Measurements from ENCODE around the gene DOK7. TPM values are rescaled to one million over a fixed set of nuclear protein-coding genes. Genes with fewer than 3 reads are reported as not detected.

The DOK7 gene
- total RNA-seq, 1 donor from 2014 or later: 5.1 TPM

GRCh38 chr4:3436798-3437581 is 26.1 kb upstream of the DOK7 start:
- DNase-seq: no peak
- peaks cover 10% of the 10 kb centered on the region for H3K4me1 Mint-ChIP-seq (ENCODE audit: low read depth, unreplicated experiment)
- no peak overlapping the region for H3K4me3 Mint-ChIP-seq (ENCODE audit: unreplicated experiment)
- H3K36me3 Mint-ChIP-seq (ENCODE audit: unreplicated experiment): no peaks in the 10 kb centered on the region
- peaks cover 3% of the 10 kb centered on the region for H3K27me3 Mint-ChIP-seq (ENCODE audit: unreplicated experiment)
- no peak overlapping the region for H3K27ac Mint-ChIP-seq (ENCODE audit: unreplicated experiment)
- no peak for TF ChIP-seq CTCF (IDR thresholded peaks at IDR 0.05; ENCODE audit: partially characterized antibody, unreplicated experiment)
- H3K9me3 Mint-ChIP-seq (ENCODE audit: unreplicated experiment): peaks cover 5% of the 10 kb centered on the region

GRCh38 chr4:3437582-3437936 is 25.5 kb upstream of the DOK7 start:
- Mint-ChIP-seq H3K27me3 (ENCODE audit: unreplicated experiment) (peaks cover 3% of the 10 kb centered on the region), H3K9me3 (ENCODE audit: unreplicated experiment) (peaks cover 4% of the 10 kb centered on the region), H3K4me1 (ENCODE audit: low read depth, unreplicated experiment) (peaks cover 10% of the 10 kb centered on the region), H3K36me3 (ENCODE audit: unreplicated experiment) (no peaks in the 10 kb centered on the region), H3K27ac (ENCODE audit: unreplicated experiment) (no peak overlapping the region), H3K4me3 (ENCODE audit: unreplicated experiment) (no peak overlapping the region)
- TF ChIP-seq CTCF (IDR thresholded peaks at IDR 0.05; ENCODE audit: partially characterized antibody, unreplicated experiment): no peak
- DNase-seq: peak; percentile 13

DNA sequence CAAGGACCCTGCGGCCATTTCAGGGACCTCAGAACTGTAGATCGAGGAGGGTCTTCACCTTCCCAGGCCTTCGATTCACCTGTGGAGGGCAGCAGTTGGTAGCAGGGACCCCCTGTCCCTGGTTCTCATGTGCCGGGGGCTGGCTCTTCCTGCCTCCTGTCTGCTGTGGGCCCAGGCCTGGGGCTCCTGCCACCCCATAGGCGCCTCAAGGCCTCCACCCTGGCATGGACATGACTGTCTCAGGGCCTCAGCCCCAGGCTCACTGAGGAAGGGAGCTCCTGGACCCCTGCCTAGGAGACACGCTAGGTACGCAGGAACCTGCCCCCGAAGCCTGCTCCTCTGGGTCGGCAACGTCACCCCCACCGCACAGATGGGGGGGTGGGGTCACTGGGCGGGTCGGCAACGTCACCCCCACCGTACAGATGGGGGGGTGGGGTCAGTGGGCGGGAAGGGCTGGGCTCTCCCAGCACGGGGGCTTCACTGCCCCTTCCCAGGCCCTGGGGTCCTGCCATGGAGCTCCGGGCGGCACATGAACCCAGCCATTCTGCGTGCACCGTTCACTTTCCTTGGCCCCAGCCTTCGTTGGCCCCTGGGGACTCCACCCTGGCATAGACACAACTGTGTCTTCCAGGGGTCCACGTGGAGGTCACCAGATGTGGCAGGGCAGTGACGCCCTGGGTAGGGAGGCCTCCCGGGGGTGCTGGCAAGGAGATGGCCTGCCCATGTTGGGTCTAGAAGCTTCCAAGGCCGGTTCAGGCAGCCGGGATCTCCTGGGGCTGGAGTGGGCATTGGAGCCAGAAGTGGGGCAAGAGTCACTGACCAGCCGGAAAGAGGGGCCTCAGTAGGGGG is 24.9 kb upstream of the DOK7 start:
- Mint-ChIP-seq H3K4me1 (ENCODE audit: low read depth, unreplicated experiment) (peaks cover 10% of the 10 kb centered on the region), H3K4me3 (ENCODE audit: unreplicated experiment) (no peak overlapping the region), H3K27me3 (ENCODE audit: unreplicated experiment) (peaks cover 3% of the 10 kb centered on the region), H3K36me3 (ENCODE audit: unreplicated experiment) (no peaks in the 10 kb centered on the region), H3K27ac (ENCODE audit: unreplicated experiment) (no peak overlapping the region), H3K9me3 (ENCODE audit: unreplicated experiment) (peaks cover 4% of the 10 kb centered on the region)
- TF ChIP-seq CTCF (IDR thresholded peaks at IDR 0.05; ENCODE audit: partially characterized antibody, unreplicated experiment): no peak
- peak; percentile 19 for DNase-seq

DNA sequence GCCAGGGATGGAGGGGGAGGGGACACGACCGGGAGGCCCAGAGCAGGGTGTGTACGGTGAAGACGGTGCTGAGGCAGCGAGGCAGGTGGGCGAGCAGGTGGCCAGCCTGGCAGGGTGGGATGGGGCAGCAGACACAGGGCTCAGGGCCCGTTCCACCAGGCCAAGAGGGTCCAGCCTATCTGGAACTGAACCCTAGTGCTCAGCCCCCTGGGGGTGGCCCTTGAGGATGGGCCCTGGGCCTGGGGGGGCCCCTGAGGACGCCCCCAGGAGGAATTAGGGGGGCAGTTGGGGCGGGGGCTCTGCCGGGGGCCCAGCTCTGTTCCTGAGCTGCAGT is 24.3 kb upstream of the DOK7 start:
- Mint-ChIP-seq H3K36me3 (ENCODE audit: unreplicated experiment) (no peaks in the 10 kb centered on the region), H3K27me3 (ENCODE audit: unreplicated experiment) (peaks cover 2% of the 10 kb centered on the region), H3K4me3 (ENCODE audit: unreplicated experiment) (no peak overlapping the region), H3K27ac (ENCODE audit: unreplicated experiment) (no peak overlapping the region), H3K9me3 (ENCODE audit: unreplicated experiment) (peaks cover 4% of the 10 kb centered on the region), H3K4me1 (ENCODE audit: low read depth, unreplicated experiment) (peaks cover 10% of the 10 kb centered on the region)
- DNase-seq: no peak
- TF ChIP-seq CTCF (IDR thresholded peaks at IDR 0.05; ENCODE audit: partially characterized antibody, unreplicated experiment): no peak

- H3K4me1 Mint-ChIP-seq (ENCODE audit: low read depth, unreplicated experiment): peaks cover 8% of the 10 kb centered on the region
- TF ChIP-seq CTCF (IDR thresholded peaks at IDR 0.05; ENCODE audit: partially characterized antibody, unreplicated experiment): no peak
- H3K9me3 Mint-ChIP-seq (ENCODE audit: unreplicated experiment): peaks cover 3% of the 10 kb centered on the region
- no peaks in the 10 kb centered on the region for H3K36me3 Mint-ChIP-seq (ENCODE audit: unreplicated experiment)
- no peaks in the 10 kb centered on the region for H3K27me3 Mint-ChIP-seq (ENCODE audit: unreplicated experiment)
- peak; percentile 15 for DNase-seq
- H3K4me3 Mint-ChIP-seq (ENCODE audit: unreplicated experiment): no peak overlapping the region
- H3K27ac Mint-ChIP-seq (ENCODE audit: unreplicated experiment): no peak overlapping the region
These were observed 23.7 kb upstream of the DOK7 start for GRCh38 chr4:3439391-3439790.
